WTC11 (cell line): ENCODE measurements around the gene METTL25B. TPM values are rescaled to one million over a fixed set of nuclear protein-coding genes. Genes with fewer than 3 reads are reported as not detected.

Experiments
- AFF4 ChIP-seq: sonication (generic); formaldehyde crosslinking; IDR thresholded peaks from 2 replicates; pipeline ENCODE4 v1.8.1; 2023; ENCODE audit warnings: mild to moderate bottlenecking, missing genetic modification reagents, borderline replicate concordance
- ATF6 ChIP-seq: sonication (generic); formaldehyde crosslinking; IDR thresholded peaks from 2 replicates; pipeline ENCODE4 v1.8.1; 2023; ENCODE audit warnings: mild to moderate bottlenecking, missing genetic modification reagents
- CREM ChIP-seq: sonication (generic); formaldehyde crosslinking; IDR thresholded peaks from 2 replicates; pipeline ENCODE4 v1.8.1; 2022; ENCODE audit warnings: mild to moderate bottlenecking, missing genetic modification reagents, moderate library complexity
- E2F5 ChIP-seq: sonication (generic); formaldehyde crosslinking; IDR thresholded peaks from 2 replicates; pipeline ENCODE4 v1.8.1; 2022; ENCODE audit warnings: mild to moderate bottlenecking, moderate library complexity, missing genetic modification reagents
- EMX1 ChIP-seq: fragments of 250-450 bp; sonication (Bioruptor Pico); IDR thresholded peaks from 2 replicates; pipeline ENCODE4 v1.8.0; 2021; ENCODE audit warnings: mild to moderate bottlenecking
- FOXJ3 ChIP-seq: sonication (generic); formaldehyde crosslinking; IDR thresholded peaks from 2 replicates; pipeline ENCODE4 v1.9.0; 2021; ENCODE audit warnings: missing genetic modification reagents, mild to moderate bottlenecking, borderline replicate concordance
- GABPB1 ChIP-seq: sonication (generic); formaldehyde crosslinking; IDR thresholded peaks from 2 replicates; pipeline ENCODE4 v1.8.1; 2023; ENCODE audit warnings: mild to moderate bottlenecking, missing genetic modification reagents
- GTF2I ChIP-seq: fragments of 250-450 bp; sonication (Bioruptor Pico); conservative IDR thresholded peaks from 2 replicates; pipeline ENCODE4 v1.4.0; 2021; ENCODE audit warnings: mild to moderate bottlenecking
- HMGXB4 ChIP-seq: sonication (generic); formaldehyde crosslinking; IDR thresholded peaks from 2 replicates; pipeline ENCODE4 v1.8.1; 2023; ENCODE audit warnings: mild to moderate bottlenecking, moderate library complexity, missing genetic modification reagents
- IRF1 ChIP-seq: sonication (generic); formaldehyde crosslinking; IDR thresholded peaks from 2 replicates; pipeline ENCODE4 v1.8.0; 2023; ENCODE audit warnings: missing genetic modification reagents
- JUN ChIP-seq: sonication (generic); formaldehyde crosslinking; IDR thresholded peaks from 2 replicates; pipeline ENCODE4 v1.8.0; 2023; ENCODE audit warnings: mild to moderate bottlenecking, missing genetic modification reagents
- NFATC4 ChIP-seq: fragments of 250-450 bp; sonication (Bioruptor Pico); IDR thresholded peaks from 2 replicates; pipeline ENCODE4 v1.9.0; 2021; ENCODE audit warnings: mild to moderate bottlenecking
- NFE2L1 ChIP-seq: sonication (generic); formaldehyde crosslinking; IDR thresholded peaks from 2 replicates; pipeline ENCODE4 v1.8.1; 2023; ENCODE audit warnings: missing genetic modification reagents
- NFYB ChIP-seq: sonication (generic); formaldehyde crosslinking; conservative IDR thresholded peaks from 2 replicates; pipeline ENCODE4 v1.8.0; 2022; ENCODE audit warnings: low read depth, missing genetic modification reagents
- NR2C2 ChIP-seq: sonication (generic); formaldehyde crosslinking; IDR thresholded peaks from 2 replicates; pipeline ENCODE4 v1.8.0; 2022; ENCODE audit warnings: mild to moderate bottlenecking, missing genetic modification reagents
- PREB ChIP-seq: sonication (generic); formaldehyde crosslinking; IDR thresholded peaks from 2 replicates; pipeline ENCODE4 v1.8.1; 2022; ENCODE audit warnings: mild to moderate bottlenecking, missing genetic modification reagents, moderate library complexity, borderline replicate concordance
- RORB ChIP-seq: fragments of 250-450 bp; sonication (Bioruptor Pico); IDR thresholded peaks from 2 replicates; pipeline ENCODE4 v1.9.0; 2021; ENCODE audit warnings: mild to moderate bottlenecking
- TCF7 ChIP-seq: sonication (generic); formaldehyde crosslinking; IDR thresholded peaks from 2 replicates; pipeline ENCODE4 v1.8.0; 2022; ENCODE audit warnings: mild to moderate bottlenecking, low read depth, missing genetic modification reagents, moderate library complexity
- TEAD4 ChIP-seq: sonication (generic); formaldehyde crosslinking; IDR thresholded peaks from 2 replicates; pipeline ENCODE4 v1.8.0; 2022; ENCODE audit warnings: mild to moderate bottlenecking, missing genetic modification reagents
- USF1 ChIP-seq: sonication (generic); formaldehyde crosslinking; IDR thresholded peaks from 2 replicates; pipeline ENCODE4 v1.8.0; 2022; ENCODE audit warnings: mild to moderate bottlenecking, missing genetic modification reagents
- USF2 ChIP-seq: sonication (generic); formaldehyde crosslinking; IDR thresholded peaks from 2 replicates; pipeline ENCODE4 v1.8.1; 2023; ENCODE audit warnings: mild to moderate bottlenecking, missing genetic modification reagents, moderate library complexity
- ZNF121 ChIP-seq: sonication (generic); formaldehyde crosslinking; IDR thresholded peaks from 2 replicates; pipeline ENCODE4 v1.8.0; 2023; ENCODE audit warnings: missing genetic modification reagents
- ZNF219 ChIP-seq: sonication (generic); formaldehyde crosslinking; IDR thresholded peaks from 2 replicates; pipeline ENCODE4 v1.8.0; 2023; ENCODE audit warnings: missing genetic modification reagents, mild to moderate bottlenecking, borderline replicate concordance
- ZNF512 ChIP-seq: sonication (generic); formaldehyde crosslinking; IDR thresholded peaks from 2 replicates; pipeline ENCODE4 v1.8.1; 2022; ENCODE audit warnings: missing genetic modification reagents, borderline replicate concordance
- ZSCAN18 ChIP-seq: fragments of 250-450 bp; sonication (Bioruptor Pico); IDR thresholded peaks from 2 replicates; pipeline ENCODE4 v2.1.2; 2022; ENCODE audit warnings: mild to moderate bottlenecking, moderate library complexity
- total RNA-seq: library from RNA; stranded (reverse); gene quantifications from 3 replicates; pipeline ENCODE4 v1.2.3, GENCODE V29; 2021

Gene METTL25B
- total RNA-seq, 1 experiment from 2014 or later, result 32.0 TPM

- TF ChIP-seq CREM (0 out of 2 replicates have a peak, but pooled peaks have one; percentile 27), AFF4 (CRISPR knock-in tag) (no peak), EMX1 (CRISPR knock-in tag) (no peak), E2F5 (peak; percentile 51; the same call in 1 of the 2 replicates), ZNF219 (no peak), RORB (no peak), ZNF121 (CRISPR knock-in tag) (no peak), TCF7 (no peak), FOXJ3 (CRISPR knock-in tag) (no peak), PREB (CRISPR knock-in tag) (no peak), NR2C2 (no peak), USF2 (CRISPR knock-in tag) (no peak), USF1 (CRISPR knock-in tag) (0 out of 2 replicates have a peak, but pooled peaks have one; percentile 26), ZSCAN18 (no peak), HMGXB4 (CRISPR knock-in tag) (no peak), NFYB (CRISPR knock-in tag) (no peak), GTF2I (CRISPR knock-in tag) (no peak), JUN (CRISPR knock-in tag) (no peak; the same call in 1 of the 2 replicates), ATF6 (CRISPR knock-in tag) (no peak), NFE2L1 (no peak), IRF1 (CRISPR knock-in tag) (no peak), GABPB1 (CRISPR knock-in tag) (no peak), ZNF512 (no peak), TEAD4 (no peak), NFATC4 (no peak)
Observed at GRCh38 chr1:156704930-156705320, 23.3 kb upstream of the METTL25B start (continued).
